ENCODE results near the gene RHOBTB3. TPM values are rescaled to one million over a fixed set of nuclear protein-coding genes. Genes with fewer than 3 reads are reported as not detected.

The RHOBTB3 gene
- total and polyA plus RNA-seq, 4 donors: 10.5 to 59.8 (median 39.8) TPM

- Histone ChIP-seq H3K4me1 (ENCODE audit: control insufficient read depth in 4 of 4, insufficient read depth in 4 of 4, low read length in 3 of 4) (peaks cover 9 to 31% (median 21%) of the 10 kb centered on the region in 4 donors), H3K9ac (ENCODE audit: low read depth in 1 of 2, low read length in 2 of 2) (no peak overlapping the region), H3K9me3 (ENCODE audit: control insufficient read depth in 4 of 4, low read length in 3 of 4) (no peaks in the 10 kb centered on the region), H3K36me3 (ENCODE audit: control insufficient read depth in 4 of 4, insufficient read depth in 3 of 4, low read depth in 1 of 4, low read length in 3 of 4) (no peaks in the 10 kb centered on the region), H3K27ac (ENCODE audit: low read depth in 1 of 2, low read length in 2 of 2) (no peak overlapping the region), H3K27me3 (ENCODE audit: control insufficient read depth in 4 of 4, insufficient read depth in 4 of 4, low read length in 3 of 4) (no peaks in the 10 kb centered on the region), H3K4me3 (ENCODE audit: low read depth in 1 of 3, low read length in 3 of 3) (no peak overlapping the region)
- TF ChIP-seq RXRA (IDR thresholded peaks at IDR 0.05): no peak
- no peak for TF ChIP-seq EGR1 (IDR thresholded peaks at IDR 0.05; ENCODE audit: low read depth in 2 of 2)
- no peak for TF ChIP-seq FOXA2 (IDR thresholded peaks at IDR 0.05)
- TF ChIP-seq GABPA (IDR thresholded peaks at IDR 0.05 in 1 of 2, conservative IDR thresholded peaks at IDR 0.05 in 1 of 2): no peak
- no peak for TF ChIP-seq TAF1 (conservative IDR thresholded peaks at IDR 0.05)
- TF ChIP-seq REST (IDR thresholded peaks at IDR 0.05): no peak
- TF ChIP-seq, protein P1, sequence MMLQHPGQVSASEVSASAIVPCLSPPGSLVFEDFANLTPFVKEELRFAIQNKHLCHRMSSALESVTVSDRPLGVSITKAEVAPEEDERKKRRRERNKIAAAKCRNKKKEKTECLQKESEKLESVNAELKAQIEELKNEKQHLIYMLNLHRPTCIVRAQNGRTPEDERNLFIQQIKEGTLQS (IDR thresholded peaks at IDR 0.05): no peak
- TF ChIP-seq MAX (IDR thresholded peaks at IDR 0.05): no peak
- TF ChIP-seq YY1 (IDR thresholded peaks at IDR 0.05): no peak
- TF ChIP-seq HNF4A (conservative IDR thresholded peaks at IDR 0.05): no peak
- TF ChIP-seq RAD21 (IDR thresholded peaks at IDR 0.05): no peak
- DNase-seq (ENCODE audit: low spot score): no peak
- 85% methylated on average over 1 of the region's 1 CpG for WGBS
These were observed 107.4 kb downstream of the RHOBTB3 start for GRCh38 chr5:95838556-95838955.

GRCh38 chr5:95839658-95840057 lies 108.5 kb downstream of the RHOBTB3 start:
- 89% methylated on average over 2 of the region's 2 CpGs for WGBS

More at GRCh38 chr5:95839658-95840057, 108.5 kb downstream of the RHOBTB3 start:
- Histone ChIP-seq H3K4me3 (ENCODE audit: low read depth in 1 of 3, low read length in 3 of 3) (no peak overlapping the region), H3K36me3 (ENCODE audit: control insufficient read depth in 4 of 4, insufficient read depth in 3 of 4, low read depth in 1 of 4, low read length in 3 of 4) (no peaks in the 10 kb centered on the region), H3K9me3 (ENCODE audit: control insufficient read depth in 4 of 4, low read length in 3 of 4) (no peaks in the 10 kb centered on the region), H3K4me1 (ENCODE audit: control insufficient read depth in 4 of 4, insufficient read depth in 4 of 4, low read length in 3 of 4) (peaks cover 7 to 34% (median 19%) of the 10 kb centered on the region in 4 donors), H3K27me3 (ENCODE audit: control insufficient read depth in 4 of 4, insufficient read depth in 4 of 4, low read length in 3 of 4) (no peaks in the 10 kb centered on the region), H3K27ac (ENCODE audit: low read depth in 1 of 2, low read length in 2 of 2) (no peak overlapping the region), H3K9ac (ENCODE audit: low read depth in 1 of 2, low read length in 2 of 2) (no peak overlapping the region)
- TF ChIP-seq MAX (IDR thresholded peaks at IDR 0.05): no peak
- no peak for TF ChIP-seq JUND (IDR thresholded peaks at IDR 0.05)
- TF ChIP-seq CTCF (IDR thresholded peaks at IDR 0.05; ENCODE audit: low read depth, low read length, missing input control): no peak
- no peak for TF ChIP-seq YY1 (IDR thresholded peaks at IDR 0.05)
- TF ChIP-seq TAF1 (conservative IDR thresholded peaks at IDR 0.05): no peak
- no peak for TF ChIP-seq FOXA2 (IDR thresholded peaks at IDR 0.05)
- no peak for TF ChIP-seq ZBTB33 (IDR thresholded peaks at IDR 0.05)
- TF ChIP-seq GABPA (IDR thresholded peaks at IDR 0.05 in 1 of 2, conservative IDR thresholded peaks at IDR 0.05 in 1 of 2): no peak
- TF ChIP-seq HNF4A (conservative IDR thresholded peaks at IDR 0.05): no peak
- TF ChIP-seq, protein P1 (IDR thresholded peaks at IDR 0.05): no peak
- no peak for TF ChIP-seq EGR1 (IDR thresholded peaks at IDR 0.05; ENCODE audit: low read depth in 2 of 2)
- no peak for TF ChIP-seq FOXA1 (IDR thresholded peaks at IDR 0.05)
- no peak for TF ChIP-seq SP1 (IDR thresholded peaks at IDR 0.05)
- no peak for TF ChIP-seq RXRA (IDR thresholded peaks at IDR 0.05)
- no peak for TF ChIP-seq RAD21 (IDR thresholded peaks at IDR 0.05)
- no peak for TF ChIP-seq HNF4G (IDR thresholded peaks at IDR 0.05)
- no peak for TF ChIP-seq REST (IDR thresholded peaks at IDR 0.05)
- TF ChIP-seq NR2F2 (IDR thresholded peaks at IDR 0.05): no peak
- no peak for DNase-seq (ENCODE audit: low spot score)
